Activated naive CD8-positive, alpha-beta T cell treated with anti-CD3 and anti-CD28 coated beads, Interleukin-2, amount 10 ng/mL, durations not matched to agents 7 days and 5 days (primary cell): Measurements from ENCODE around the gene RAD23A. TPM values are rescaled to one million over a fixed set of nuclear protein-coding genes. Genes with fewer than 3 reads are reported as not detected.
"Not testable (repeated sequence)": the region's sequence is repeated elsewhere in the genome, so short reads cannot be mapped to it uniquely, and the experiment has no call there.

Experiments
- ATAC-seq: fragments of 150-1000 bp; cut with Tn5 transposase; one replicate; pipeline ENCODE4 v1.10.0; 2021; ENCODE audit warnings: low read depth, moderate library complexity
- POLR2A ChIA-PET: fragments of 350-600 bp; sonication (Branson Sonifier 250); formaldehyde crosslinking; loops from one replicate; lab custom pipeline; 2021; ENCODE audit warnings: antibody characterized with exemption; lab: Charles Lee
- DNase-seq: peaks from one replicate; pipeline ENCODE4 v3.0.0; 2021
- H3K27ac Mint-ChIP-seq: one replicate; pipeline ENCODE4 v1.8.0; 2022; ENCODE audit warnings: mild to moderate bottlenecking, mixed read lengths
- H3K27me3 Mint-ChIP-seq: one replicate; pipeline ENCODE4 v1.8.0; 2022; ENCODE audit warnings: mild to moderate bottlenecking, moderate library complexity, mixed read lengths
- H3K36me3 Mint-ChIP-seq: one replicate; pipeline ENCODE4 v1.8.0; 2021; ENCODE audit warnings: mild to moderate bottlenecking, mixed read lengths
- H3K4me1 Mint-ChIP-seq: one replicate; pipeline ENCODE4 v1.8.0; 2021; ENCODE audit warnings: mixed read lengths
- H3K4me3 Mint-ChIP-seq: one replicate; pipeline ENCODE4 v1.8.0; 2022; ENCODE audit warnings: mild to moderate bottlenecking, moderate library complexity, mixed read lengths
- H3K9me3 Mint-ChIP-seq: one replicate; pipeline ENCODE4 v1.8.0; 2021; ENCODE audit warnings: mixed read lengths
- total RNA-seq, 2 experiments: library from RNA; stranded (reverse); gene quantifications; one replicate each; pipeline ENCODE4 v1.2.3, GENCODE V29; 2021

The RAD23A gene
- 100 to 1,000 TPM; 128 to 141 TPM for total RNA-seq

DNA sequence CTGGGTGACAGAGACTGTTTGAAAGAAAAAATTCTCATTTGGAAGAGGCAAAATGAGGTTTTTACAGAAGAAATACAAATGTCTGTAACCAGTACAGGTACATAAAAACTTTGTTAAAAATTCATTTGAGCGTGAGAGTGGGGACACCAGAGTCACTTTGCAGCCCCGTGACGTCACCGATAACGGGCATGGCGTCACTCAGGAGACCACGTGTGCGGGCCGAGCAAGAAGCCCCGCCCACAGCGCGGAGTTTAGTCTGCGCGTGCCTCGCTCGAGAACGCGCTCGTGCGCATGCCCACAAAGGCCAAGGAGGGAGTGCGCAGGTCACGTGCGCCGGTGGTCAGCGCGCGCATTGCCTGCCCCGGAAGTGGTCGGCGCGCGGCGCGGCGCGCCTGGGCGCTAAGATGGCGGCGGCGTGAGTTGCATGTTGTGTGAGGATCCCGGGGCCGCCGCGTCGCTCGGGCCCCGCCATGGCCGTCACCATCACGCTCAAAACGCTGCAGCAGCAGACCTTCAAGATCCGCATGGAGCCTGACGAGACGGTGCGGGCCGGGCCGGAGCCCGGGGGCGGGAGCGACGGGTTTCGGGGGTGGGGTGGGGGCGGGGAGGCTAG, at the start of gene RAD23A:
Gene RAD23A, plus strand, starts transcription at position 384 of the 613 bp plus-strand sequence. Its CDS starts 87 bp downstream, at position 471.
- Mint-ChIP-seq H3K9me3 (no peaks in the 10 kb centered on the region), H3K4me3 (peak within 1 kb of the TSS; percentile 97), H3K27me3 (no peaks in the 10 kb centered on the region), H3K27ac (peak within 1 kb of the TSS; percentile 99), H3K36me3 (peaks cover 46% of the 10 kb centered on the region), H3K4me1 (peaks cover 39% of the 10 kb centered on the region)
- DNase-seq, result peak; percentile 100
- peak; percentile 78 for ATAC-seq
- POLR2A ChIA-PET, result interaction anchor here (1.0 to 1.9 kb wide), 4 partner anchors 10 to 236 kb away, joined by 3 to 10 read pairs (median 7); partner anchors contain the start of gene FARSA

DNA sequence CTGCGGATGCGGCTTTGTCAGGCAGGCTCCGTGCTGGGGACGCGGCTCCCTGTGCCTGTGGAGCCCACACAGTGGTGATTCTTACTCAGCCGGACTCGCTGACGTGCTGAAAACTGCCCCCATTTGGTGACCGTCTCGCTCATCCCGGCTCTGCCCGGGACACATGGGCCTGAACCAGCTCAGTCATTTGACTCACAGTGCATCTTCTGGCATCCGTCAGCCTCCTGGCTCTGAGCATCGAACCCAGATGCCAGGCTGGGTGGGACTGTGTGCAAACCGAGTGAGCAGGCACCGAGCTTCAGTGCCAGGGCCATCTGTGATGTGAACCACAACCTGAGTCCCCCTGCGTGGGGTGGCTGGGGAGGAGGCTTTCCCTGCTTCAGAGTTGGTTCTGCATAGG, 49.2 kb upstream of the RAD23A start:
- H3K36me3 Mint-ChIP-seq, result peaks cover 21% of the 10 kb centered on the region

DNA sequence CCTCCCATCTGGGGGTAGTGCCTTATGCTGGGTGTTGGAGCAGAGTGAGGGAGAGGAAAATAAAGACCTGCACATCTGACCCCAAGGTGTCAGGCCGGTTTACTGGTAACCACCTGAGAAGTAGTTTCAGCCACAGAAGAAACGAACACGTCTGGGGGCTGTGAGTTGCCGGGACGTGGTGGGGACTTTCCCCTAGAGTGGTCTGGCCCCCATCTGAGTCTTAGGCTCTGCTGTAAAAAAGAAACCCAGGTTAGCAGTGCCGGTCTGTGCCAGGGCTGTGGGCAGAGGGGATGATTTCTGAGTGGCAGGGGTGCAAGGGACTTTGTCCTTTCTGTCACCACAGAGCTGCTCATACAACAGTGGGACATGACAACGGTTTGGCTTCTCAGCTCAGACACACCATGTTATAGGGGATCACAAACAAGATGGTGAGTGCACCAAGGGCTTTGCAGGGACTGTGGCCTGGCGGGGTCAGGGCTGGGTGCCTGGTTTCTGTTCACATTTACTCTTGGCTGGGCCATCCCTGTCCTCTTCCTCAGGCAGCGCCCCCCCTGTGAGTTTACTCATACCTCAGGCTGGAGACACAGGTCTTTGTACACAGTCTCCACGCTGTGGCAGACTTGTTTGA, 45.7 kb upstream of the RAD23A start:
- H3K9me3 Mint-ChIP-seq, result no peaks in the 10 kb centered on the region
- peak overlapping the region; percentile 42 for H3K4me3 Mint-ChIP-seq
- peaks cover 10% of the 10 kb centered on the region for H3K4me1 Mint-ChIP-seq
- POLR2A ChIA-PET, result interaction anchor here (1.4 to 2.6 kb wide), 3 partner anchors 9 to 34 kb away, joined by 5 to 10 read pairs (median 5); partner anchors contain the start of genes FARSA and GCDH
- DNase-seq (no peak), ATAC-seq (peak; percentile 76)
- H3K27me3 Mint-ChIP-seq, result no peaks in the 10 kb centered on the region
- H3K36me3 Mint-ChIP-seq, result peaks cover 15% of the 10 kb centered on the region
- peak overlapping the region; percentile 69 for H3K27ac Mint-ChIP-seq

More for the DNA sequence above, 49.2 kb upstream of the RAD23A start:
- DNase-seq (no peak), ATAC-seq (no peak)
- H3K9me3 Mint-ChIP-seq, result no peaks in the 10 kb centered on the region
- no peaks in the 10 kb centered on the region for H3K27me3 Mint-ChIP-seq
- H3K27ac Mint-ChIP-seq, result no peak overlapping the region
- POLR2A ChIA-PET, result interaction anchor here (1.8 kb wide), 1 partner anchor 11 kb away, joined by 5 read pairs; no protein-coding TSS in a partner anchor
- H3K4me1 Mint-ChIP-seq, result peaks cover 16% of the 10 kb centered on the region
- no peak overlapping the region for H3K4me3 Mint-ChIP-seq

DNA sequence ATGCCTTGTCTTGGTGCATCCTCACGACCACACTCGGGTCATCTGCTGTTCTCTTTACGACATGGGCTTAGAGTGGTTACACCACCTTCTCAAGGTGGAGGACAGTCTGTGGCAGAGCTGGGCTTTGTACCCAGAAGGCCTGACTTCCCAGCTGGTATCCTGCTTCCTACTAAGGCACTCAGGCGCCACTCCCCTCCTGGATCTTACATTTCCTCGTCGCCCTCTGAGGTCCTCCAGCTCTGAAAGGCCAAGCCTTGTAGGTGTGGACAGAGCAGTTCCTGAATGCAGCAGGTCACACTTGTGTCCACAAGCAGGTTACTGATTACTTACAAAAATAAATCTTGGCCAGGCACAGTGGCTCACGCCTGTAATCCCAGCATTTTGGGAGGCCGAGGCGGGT, 38.5 kb upstream of the RAD23A start:
- H3K9me3 Mint-ChIP-seq, result no peaks in the 10 kb centered on the region
- H3K4me1 Mint-ChIP-seq, result peaks cover 5% of the 10 kb centered on the region
- H3K4me3 Mint-ChIP-seq, result no peak overlapping the region
- no peaks in the 10 kb centered on the region for H3K36me3 Mint-ChIP-seq
- ATAC-seq (no peak), DNase-seq (no peak)
- no peak overlapping the region for H3K27ac Mint-ChIP-seq
- POLR2A ChIA-PET, result interaction anchor here (1.5 kb wide), 1 partner anchor 16 kb away, joined by 3 read pairs; the partner anchor contains the start of gene GCDH
- no peaks in the 10 kb centered on the region for H3K27me3 Mint-ChIP-seq

DNA sequence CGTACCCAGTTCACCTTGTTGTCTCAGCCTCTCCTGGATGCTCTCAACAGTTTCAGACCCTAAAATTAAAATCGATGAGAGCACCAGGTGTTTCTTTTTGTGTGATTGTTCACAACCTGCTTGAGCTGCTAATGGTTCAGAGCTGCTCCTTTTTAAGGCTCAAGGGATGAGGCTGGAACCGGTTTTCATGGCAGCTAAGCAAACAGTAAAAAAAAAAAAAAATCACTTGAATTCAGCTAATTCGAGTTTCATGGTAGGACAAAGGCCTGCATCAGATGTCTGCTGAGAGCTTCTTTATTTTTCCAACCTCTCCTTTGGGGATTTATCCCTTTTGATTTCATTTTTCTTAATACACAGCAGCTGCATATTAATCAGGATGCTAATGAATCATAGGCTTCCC, 33.1 kb upstream of the RAD23A start:
- ATAC-seq (no peak), DNase-seq (no peak)
- H3K36me3 Mint-ChIP-seq, result no peaks in the 10 kb centered on the region
- H3K4me1 Mint-ChIP-seq, result peaks cover 25% of the 10 kb centered on the region
- no peaks in the 10 kb centered on the region for H3K9me3 Mint-ChIP-seq
- POLR2A ChIA-PET, result interaction anchor here (3.4 to 3.6 kb wide), 2 partner anchors 21 to 26 kb away, joined by 25 to 27 read pairs; partner anchors contain the start of genes CALR and GCDH
- H3K4me3 Mint-ChIP-seq, result no peak overlapping the region
- H3K27ac Mint-ChIP-seq, result no peak overlapping the region
- no peaks in the 10 kb centered on the region for H3K27me3 Mint-ChIP-seq

DNA sequence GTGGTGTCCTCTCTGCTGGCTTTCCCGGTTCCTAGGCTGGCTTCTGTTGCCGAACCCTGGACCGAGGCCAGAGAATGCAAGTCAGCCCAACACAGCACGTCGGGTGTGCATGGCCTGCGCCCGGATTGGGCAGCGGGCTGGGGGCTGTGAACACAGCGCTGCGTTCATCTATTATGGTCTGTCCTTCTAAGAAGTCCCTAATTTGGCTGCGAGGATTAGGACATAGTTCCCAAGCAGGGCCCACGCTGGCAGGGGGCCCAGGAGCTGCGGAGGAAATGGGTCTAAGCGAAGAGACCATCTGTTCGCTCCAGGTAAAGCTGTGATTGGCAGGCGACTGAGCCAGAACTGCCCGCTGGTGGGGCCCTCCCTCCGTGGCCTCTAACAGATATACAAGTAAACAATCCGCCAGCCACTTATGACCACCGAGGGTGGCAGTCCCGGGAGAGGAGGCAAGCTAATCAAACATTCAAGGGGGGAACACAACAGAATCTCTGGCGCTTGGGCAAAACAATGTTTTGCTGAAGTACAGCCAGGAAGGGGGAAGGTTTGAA, 32.6 kb upstream of the RAD23A start:
- H3K4me1 Mint-ChIP-seq, result peaks cover 25% of the 10 kb centered on the region
- H3K36me3 Mint-ChIP-seq, result no peaks in the 10 kb centered on the region
- DNase-seq (no peak), ATAC-seq (no peak)
- no peaks in the 10 kb centered on the region for H3K27me3 Mint-ChIP-seq
- peak overlapping the region; percentile 73 for H3K27ac Mint-ChIP-seq
- H3K4me3 Mint-ChIP-seq, result no peak overlapping the region
- no peaks in the 10 kb centered on the region for H3K9me3 Mint-ChIP-seq
- POLR2A ChIA-PET, result interaction anchor here (0.6 to 3.6 kb wide), 10 partner anchors 11 to 40 kb away, joined by 3 to 27 read pairs (median 8); partner anchors contain the start of genes CALR, DNASE2, FARSA and GCDH

DNA sequence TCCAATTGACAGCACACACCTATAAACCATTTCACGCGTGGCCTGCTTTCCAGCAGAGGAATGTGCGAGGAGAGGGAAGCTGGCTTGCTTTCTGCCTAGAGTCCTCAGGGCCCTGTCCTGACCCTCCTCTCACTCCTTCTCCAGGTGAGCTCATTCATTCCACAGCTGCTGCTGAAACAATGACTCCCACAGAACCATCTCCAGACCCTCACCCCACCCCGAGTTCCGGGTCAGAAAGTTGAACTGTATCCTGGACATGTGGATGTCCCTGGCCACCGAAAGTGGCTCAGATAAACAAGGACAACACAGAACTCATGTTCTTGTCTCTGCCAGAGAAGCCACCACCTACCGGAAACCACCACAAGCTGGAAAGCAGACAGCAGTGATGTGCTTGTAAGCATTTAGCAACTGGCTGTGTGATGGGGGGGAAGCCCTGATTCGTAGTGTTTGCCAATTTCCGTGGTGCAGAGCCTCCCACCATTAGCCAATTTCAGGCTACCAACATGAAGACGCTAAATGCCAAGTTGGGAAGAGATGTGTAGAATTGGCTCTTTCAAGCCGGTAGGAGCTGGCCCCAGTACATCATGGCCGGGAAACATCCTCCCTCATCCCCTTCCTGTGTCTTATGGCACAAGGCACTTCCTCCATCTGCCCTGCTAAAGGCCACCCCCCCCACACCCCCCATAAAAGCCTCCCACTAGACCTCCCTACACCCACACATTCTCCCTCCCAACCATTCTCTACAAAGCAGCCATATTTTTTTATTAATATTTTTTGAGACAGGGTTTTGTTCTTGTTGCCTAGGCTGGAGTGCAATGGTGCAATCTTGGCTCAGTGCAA, 31.6 kb upstream of the RAD23A start:
- no peaks in the 10 kb centered on the region for H3K27me3 Mint-ChIP-seq
- POLR2A ChIA-PET, result interaction anchor here (0.6 to 3.6 kb wide), 13 partner anchors 10 to 51 kb away, joined by 3 to 27 read pairs (median 5); partner anchors contain the start of genes CALR, DNASE2, FARSA and GCDH
- peak overlapping the region; percentile 70 for H3K4me3 Mint-ChIP-seq
- DNase-seq (peak; percentile 61), ATAC-seq (peak; percentile 88)
- no peaks in the 10 kb centered on the region for H3K9me3 Mint-ChIP-seq
- H3K4me1 Mint-ChIP-seq, result peaks cover 28% of the 10 kb centered on the region
- H3K36me3 Mint-ChIP-seq, result no peaks in the 10 kb centered on the region
- peak overlapping the region; percentile 97 for H3K27ac Mint-ChIP-seq

DNA sequence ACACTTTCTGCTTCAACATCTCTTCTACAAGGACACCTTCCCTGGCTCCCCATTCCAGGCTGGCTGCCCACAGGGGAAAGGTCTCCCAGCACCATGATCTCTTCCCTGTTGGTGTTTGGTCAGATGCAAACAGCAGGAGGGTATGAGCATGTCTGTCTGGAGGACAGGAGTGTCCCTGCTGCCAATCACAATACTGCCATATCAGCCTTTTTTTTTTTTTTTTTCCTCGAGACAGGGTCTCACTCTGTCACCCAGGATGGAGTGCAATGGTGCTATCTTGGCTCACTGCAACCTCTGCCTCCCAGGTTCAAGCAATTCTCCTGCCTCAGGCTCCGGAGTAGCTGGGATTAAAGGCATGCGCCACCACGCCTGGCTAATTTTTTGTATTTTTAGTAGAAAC, 29.8 kb upstream of the RAD23A start:
- H3K4me1 Mint-ChIP-seq, result peaks cover 31% of the 10 kb centered on the region
- ATAC-seq, H3K27me3 Mint-ChIP-seq, H3K36me3 Mint-ChIP-seq, DNase-seq, H3K4me3 Mint-ChIP-seq, H3K9me3 Mint-ChIP-seq: not testable (repeated sequence)
- POLR2A ChIA-PET, result interaction anchor here (0.5 to 3.6 kb wide), 3 partner anchors 17 to 140 kb away, joined by 4 to 25 read pairs (median 18); partner anchors contain the start of genes CALR and FARSA
- peak overlapping the region; percentile 61 for H3K27ac Mint-ChIP-seq

DNA sequence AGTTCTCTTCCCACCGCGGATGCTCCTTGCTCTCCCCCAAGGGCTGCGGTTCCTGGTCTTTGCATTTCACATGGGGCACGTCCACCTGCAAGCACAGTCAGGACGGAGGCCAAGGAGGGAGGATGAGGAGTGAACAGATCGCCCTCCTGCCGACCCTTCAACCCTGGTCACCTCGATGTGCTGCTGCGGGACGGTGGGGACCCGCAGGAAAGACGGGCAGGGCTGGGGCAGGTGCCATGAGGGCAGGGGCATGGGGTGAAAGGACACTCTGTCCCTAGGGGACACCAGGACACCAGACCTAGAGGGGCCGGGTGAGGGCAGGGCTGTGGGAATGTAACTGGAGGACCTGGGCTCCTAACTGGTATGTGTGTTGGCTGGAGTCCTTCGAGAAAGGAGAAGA, 27.4 kb upstream of the RAD23A start:
- DNase-seq, result no peak
- POLR2A ChIA-PET, result interaction anchor here (1.0 to 1.4 kb wide), 3 partner anchors 8 to 47 kb away, joined by 3 read pairs; no protein-coding TSS in a partner anchor
- Mint-ChIP-seq H3K4me3 (peak overlapping the region; percentile 64), H3K27ac (peak overlapping the region; percentile 87), H3K4me1 (peaks cover 28% of the 10 kb centered on the region), H3K27me3 (no peaks in the 10 kb centered on the region), H3K36me3 (peaks cover 7% of the 10 kb centered on the region), H3K9me3 (no peaks in the 10 kb centered on the region)
- no peak for ATAC-seq

DNA sequence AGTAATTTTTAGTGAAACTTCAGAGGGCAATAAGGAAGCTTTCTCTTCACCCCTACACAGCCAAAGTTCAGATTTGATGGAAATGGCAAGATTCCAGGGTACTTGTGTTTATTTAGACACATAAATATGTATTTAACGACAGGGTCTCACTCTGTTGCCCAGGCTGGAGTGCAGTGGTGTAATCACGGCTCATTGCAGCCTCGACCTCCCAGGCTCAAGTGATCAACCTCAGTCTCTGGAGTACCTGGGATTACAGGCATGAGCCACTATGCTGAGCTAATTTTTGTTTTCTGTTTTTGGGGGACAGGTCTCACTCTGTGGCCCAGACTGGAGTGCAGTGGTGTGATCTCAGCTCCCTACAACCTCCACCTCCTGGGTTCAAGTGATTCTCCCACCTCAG, 24.6 kb upstream of the RAD23A start:
- Mint-ChIP-seq H3K27me3 (no peaks in the 10 kb centered on the region), H3K36me3 (peaks cover 18% of the 10 kb centered on the region), H3K4me3 (no peak overlapping the region), H3K27ac (peak overlapping the region; percentile 60), H3K9me3 (no peaks in the 10 kb centered on the region), H3K4me1 (peaks cover 10% of the 10 kb centered on the region)
- ATAC-seq (no peak), DNase-seq (no peak)
- POLR2A ChIA-PET, result interaction anchor here (0.7 to 1.9 kb wide), 5 partner anchors 10 to 101 kb away, joined by 3 to 8 read pairs (median 5); partner anchors contain the start of gene CALR

DNA sequence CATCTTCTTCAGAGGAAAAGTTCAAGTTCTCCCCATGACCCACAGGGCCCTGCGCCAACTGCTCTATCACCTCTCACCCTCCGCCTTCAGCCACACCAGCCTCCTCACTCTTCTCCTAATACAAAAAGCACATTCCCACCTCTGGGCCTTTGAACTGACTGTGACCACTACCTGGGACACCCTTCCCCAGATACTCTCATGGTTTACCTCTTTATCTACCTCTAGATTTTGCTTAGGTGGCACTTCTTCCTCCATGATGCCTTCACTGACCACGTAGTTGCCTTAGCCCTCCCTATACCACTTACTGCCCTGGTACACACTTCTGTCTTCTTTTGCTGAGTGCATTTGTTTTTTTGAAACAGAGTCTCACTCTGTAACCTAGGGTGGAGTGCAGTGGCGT, 22.7 kb upstream of the RAD23A start:
- Mint-ChIP-seq H3K4me3 (no peak overlapping the region), H3K27me3 (no peaks in the 10 kb centered on the region), H3K9me3 (no peaks in the 10 kb centered on the region), H3K4me1 (peaks cover 10% of the 10 kb centered on the region), H3K27ac (no peak overlapping the region), H3K36me3 (peaks cover 24% of the 10 kb centered on the region)
- POLR2A ChIA-PET, result interaction anchor here (1.6 kb wide), 1 partner anchor 9 kb away, joined by 3 read pairs; no protein-coding TSS in a partner anchor
- DNase-seq (no peak), ATAC-seq (no peak)

DNA sequence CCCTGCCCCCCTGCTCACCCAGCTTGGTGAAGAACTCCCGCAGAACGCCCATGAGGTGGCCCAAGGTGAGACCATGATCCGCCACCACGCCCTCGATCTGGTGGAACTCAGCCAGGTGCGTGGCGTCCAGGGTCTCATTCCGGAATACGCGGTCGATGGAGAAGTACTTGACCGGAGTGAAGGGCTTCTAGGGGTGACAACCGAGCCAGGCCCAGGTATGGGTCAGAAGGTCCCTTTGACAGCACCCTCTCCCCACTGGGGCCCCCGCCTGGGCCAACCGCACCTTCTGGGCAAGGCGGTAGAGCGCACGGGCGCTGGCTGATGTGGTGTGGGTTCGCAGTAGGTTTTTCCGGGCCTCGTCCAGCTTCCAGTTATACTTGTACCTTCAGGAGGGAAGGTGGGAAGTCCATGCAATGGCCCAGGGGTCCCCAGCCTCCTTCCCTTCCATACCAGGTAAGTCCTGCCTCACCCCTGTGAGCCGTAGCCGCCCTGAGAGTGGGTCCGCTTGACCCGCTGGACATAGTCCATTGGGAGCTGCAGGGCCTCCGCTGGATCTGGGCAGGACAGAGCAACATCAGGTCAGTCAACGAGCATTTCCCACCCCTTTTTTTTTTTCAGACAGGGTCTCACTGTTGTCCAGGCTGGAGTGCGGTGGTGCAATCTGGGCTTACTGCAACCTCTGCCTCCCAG, 20.9 kb upstream of the RAD23A start:
- DNase-seq (no peak), ATAC-seq (no peak)
- Mint-ChIP-seq H3K27me3 (no peaks in the 10 kb centered on the region), H3K27ac (no peak overlapping the region), H3K4me3 (no peak overlapping the region), H3K36me3 (peaks cover 33% of the 10 kb centered on the region), H3K9me3 (no peaks in the 10 kb centered on the region), H3K4me1 (peaks cover 4% of the 10 kb centered on the region)
- POLR2A ChIA-PET, result interaction anchor here (1.3 to 1.6 kb wide), 2 partner anchors 11 to 13 kb away, joined by 3 read pairs; no protein-coding TSS in a partner anchor
